ENCODE data around the gene NSF.
"Not testable (repeated sequence)": the region's sequence is repeated elsewhere in the genome, so short reads cannot be mapped to it uniquely, and the experiment has no call there.

The NSF gene

DNA sequence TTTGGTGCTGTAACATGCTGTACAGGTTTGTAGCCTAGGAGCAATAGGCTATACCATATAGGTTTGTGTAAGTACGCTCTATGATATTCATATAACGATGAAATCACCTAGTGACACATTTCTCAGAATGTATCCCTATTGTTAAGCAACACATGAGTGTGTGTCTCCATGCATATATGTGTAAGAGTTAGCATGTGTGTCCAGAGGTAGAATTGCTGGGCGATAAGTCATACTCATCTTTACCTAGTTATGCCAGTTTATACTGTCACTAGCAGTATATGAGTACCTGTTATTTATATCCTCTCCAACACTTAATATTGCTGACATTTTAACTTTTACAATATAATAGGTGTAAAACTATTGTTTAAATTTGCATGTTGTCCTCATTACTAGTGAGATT lies 10.3 kb downstream of the NSF start:
- H3K27ac ChIP-seq (ENCODE audit: low read length, poor library complexity, severe bottlenecking); H4K8ac ChIP-seq (ENCODE audit: low read length); H4K91ac ChIP-seq (ENCODE audit: low read length); H3K27me3 ChIP-seq (ENCODE audit: control insufficient read depth in 1 of 2, insufficient read depth in 1 of 2, low read length in 2 of 2); H2BK15ac ChIP-seq (ENCODE audit: low read depth, poor library complexity, severe bottlenecking); H3K23ac ChIP-seq (ENCODE audit: low read length in 2 of 2); H2BK120ac ChIP-seq (ENCODE audit: low read depth, low read length); DNase-seq; H2AK5ac ChIP-seq (ENCODE audit: low read length, severe bottlenecking); H3K4me3 ChIP-seq (ENCODE audit: insufficient read depth in 1 of 2, low read depth in 1 of 2, low read length in 2 of 2); H3K4me2 ChIP-seq (ENCODE audit: low read length, poor library complexity, severe bottlenecking); H2AFZ ChIP-seq (ENCODE audit: low read depth, low read length); H3K36me3 ChIP-seq (ENCODE audit: control insufficient read depth in 1 of 2, insufficient read depth in 2 of 2, low read depth in 1 of 2, low read length in 2 of 2); H3K18ac ChIP-seq (ENCODE audit: low read depth in 1 of 2, low read length in 2 of 2); H3K9me3 ChIP-seq (ENCODE audit: control insufficient read depth, low read length); H3K4me1 ChIP-seq (ENCODE audit: control insufficient read depth, insufficient read depth, low read depth, low read length); H3K4ac ChIP-seq (ENCODE audit: low read depth in 1 of 2, low read length in 2 of 2); H3K9ac ChIP-seq (ENCODE audit: low read length); H3K14ac ChIP-seq (ENCODE audit: low read length in 2 of 2); H2BK12ac ChIP-seq (ENCODE audit: low read length in 2 of 2); H2BK5ac ChIP-seq (ENCODE audit: low read depth, low read length, poor library complexity, severe bottlenecking); H3K79me1 ChIP-seq (replicated peaks; ENCODE audit: low read length, poor library complexity, severe bottlenecking): not testable (repeated sequence)
- no CpG with 5 or more reads among the region's 3 CpGs for WGBS

DNA sequence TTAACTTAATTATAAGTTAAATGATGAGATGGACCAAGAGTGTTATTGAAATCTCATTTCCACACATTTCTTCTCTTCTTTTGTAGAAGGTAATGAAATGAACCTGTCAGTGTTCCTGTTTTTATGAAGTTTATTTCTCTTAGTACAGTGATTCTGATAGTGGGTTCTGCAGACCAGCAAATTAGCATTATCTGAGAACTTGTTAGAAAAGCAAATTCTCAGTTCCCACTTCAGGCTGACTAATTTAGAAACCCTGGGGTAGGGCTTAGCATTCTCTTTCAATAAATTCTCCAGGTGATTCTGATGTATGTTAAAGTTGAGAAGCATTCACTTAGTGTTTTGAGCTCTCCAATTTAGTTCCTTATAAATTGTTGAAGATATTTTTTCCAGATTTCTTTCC lies 12.7 kb downstream of the NSF start:
- H3K23ac ChIP-seq (ENCODE audit: low read length in 2 of 2); H3K27me3 ChIP-seq (ENCODE audit: control insufficient read depth in 1 of 2, insufficient read depth in 1 of 2, low read length in 2 of 2); H3K18ac ChIP-seq (ENCODE audit: low read depth in 1 of 2, low read length in 2 of 2); H2AK5ac ChIP-seq (ENCODE audit: low read length, severe bottlenecking); H3K4ac ChIP-seq (ENCODE audit: low read depth in 1 of 2, low read length in 2 of 2); H3K79me1 ChIP-seq (replicated peaks; ENCODE audit: low read length, poor library complexity, severe bottlenecking); H3K4me3 ChIP-seq (ENCODE audit: insufficient read depth in 1 of 2, low read depth in 1 of 2, low read length in 2 of 2); H3K36me3 ChIP-seq (ENCODE audit: control insufficient read depth in 1 of 2, insufficient read depth in 2 of 2, low read depth in 1 of 2, low read length in 2 of 2); H2BK5ac ChIP-seq (ENCODE audit: low read depth, low read length, poor library complexity, severe bottlenecking); H2BK12ac ChIP-seq (ENCODE audit: low read length in 2 of 2); H3K27ac ChIP-seq (ENCODE audit: low read length, poor library complexity, severe bottlenecking); H3K4me2 ChIP-seq (ENCODE audit: low read length, poor library complexity, severe bottlenecking); H4K91ac ChIP-seq (ENCODE audit: low read length); H2BK15ac ChIP-seq (ENCODE audit: low read depth, poor library complexity, severe bottlenecking); H4K8ac ChIP-seq (ENCODE audit: low read length); H3K9ac ChIP-seq (ENCODE audit: low read length); H3K14ac ChIP-seq (ENCODE audit: low read length in 2 of 2); DNase-seq; H3K4me1 ChIP-seq (ENCODE audit: control insufficient read depth, insufficient read depth, low read depth, low read length); H3K9me3 ChIP-seq (ENCODE audit: control insufficient read depth, low read length); H2AFZ ChIP-seq (ENCODE audit: low read depth, low read length); H2BK120ac ChIP-seq (ENCODE audit: low read depth, low read length): not testable (repeated sequence)

DNA sequence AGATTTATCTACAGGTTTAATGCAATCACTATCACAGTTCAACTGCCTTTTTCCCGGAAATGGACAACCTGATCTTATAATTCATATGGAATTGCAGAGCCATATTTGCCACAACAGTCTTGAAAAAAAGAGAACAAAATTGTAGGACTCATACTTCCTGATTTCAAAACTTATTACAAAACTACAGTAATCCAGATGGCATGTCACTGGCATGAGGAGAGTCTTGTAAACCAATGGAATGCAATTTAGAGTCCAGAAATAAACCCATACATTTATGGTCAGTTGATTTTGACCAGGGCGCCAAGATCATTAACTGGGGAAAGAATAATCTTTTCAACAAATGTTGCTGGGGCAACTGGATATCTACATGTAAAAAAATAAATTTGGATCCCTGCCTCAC lies 20.8 kb downstream of the NSF start:
- H2BK5ac ChIP-seq (ENCODE audit: low read depth, low read length, poor library complexity, severe bottlenecking); H2BK120ac ChIP-seq (ENCODE audit: low read depth, low read length); H3K4me1 ChIP-seq (ENCODE audit: control insufficient read depth, insufficient read depth, low read depth, low read length); H3K9me3 ChIP-seq (ENCODE audit: control insufficient read depth, low read length); H3K36me3 ChIP-seq (ENCODE audit: control insufficient read depth in 1 of 2, insufficient read depth in 2 of 2, low read depth in 1 of 2, low read length in 2 of 2); DNase-seq; H3K23ac ChIP-seq (ENCODE audit: low read length in 2 of 2); H3K4ac ChIP-seq (ENCODE audit: low read depth in 1 of 2, low read length in 2 of 2); H3K14ac ChIP-seq (ENCODE audit: low read length in 2 of 2); H3K18ac ChIP-seq (ENCODE audit: low read depth in 1 of 2, low read length in 2 of 2); H2BK15ac ChIP-seq (ENCODE audit: low read depth, poor library complexity, severe bottlenecking); H3K27ac ChIP-seq (ENCODE audit: low read length, poor library complexity, severe bottlenecking); H3K79me1 ChIP-seq (replicated peaks; ENCODE audit: low read length, poor library complexity, severe bottlenecking); H4K8ac ChIP-seq (ENCODE audit: low read length); H4K91ac ChIP-seq (ENCODE audit: low read length); H3K4me3 ChIP-seq (ENCODE audit: insufficient read depth in 1 of 2, low read depth in 1 of 2, low read length in 2 of 2); H3K9ac ChIP-seq (ENCODE audit: low read length); H3K4me2 ChIP-seq (ENCODE audit: low read length, poor library complexity, severe bottlenecking); H2AFZ ChIP-seq (ENCODE audit: low read depth, low read length); H2AK5ac ChIP-seq (ENCODE audit: low read length, severe bottlenecking); H3K27me3 ChIP-seq (ENCODE audit: control insufficient read depth in 1 of 2, insufficient read depth in 1 of 2, low read length in 2 of 2); H2BK12ac ChIP-seq (ENCODE audit: low read length in 2 of 2): not testable (repeated sequence)
- WGBS = no CpG with 5 or more reads among the region's 2 CpGs

- H3K18ac ChIP-seq (ENCODE audit: low read depth in 1 of 2, low read length in 2 of 2); H4K91ac ChIP-seq (ENCODE audit: low read length); H3K9ac ChIP-seq (ENCODE audit: low read length); H3K9me3 ChIP-seq (ENCODE audit: control insufficient read depth, low read length); H2BK5ac ChIP-seq (ENCODE audit: low read depth, low read length, poor library complexity, severe bottlenecking); H3K14ac ChIP-seq (ENCODE audit: low read length in 2 of 2); H2AK5ac ChIP-seq (ENCODE audit: low read length, severe bottlenecking); H3K4me2 ChIP-seq (ENCODE audit: low read length, poor library complexity, severe bottlenecking); H3K79me1 ChIP-seq (replicated peaks; ENCODE audit: low read length, poor library complexity, severe bottlenecking); H2BK15ac ChIP-seq (ENCODE audit: low read depth, poor library complexity, severe bottlenecking); H2BK12ac ChIP-seq (ENCODE audit: low read length in 2 of 2); H3K4me3 ChIP-seq (ENCODE audit: insufficient read depth in 1 of 2, low read depth in 1 of 2, low read length in 2 of 2); H2AFZ ChIP-seq (ENCODE audit: low read depth, low read length); H3K27ac ChIP-seq (ENCODE audit: low read length, poor library complexity, severe bottlenecking); DNase-seq; H3K4ac ChIP-seq (ENCODE audit: low read depth in 1 of 2, low read length in 2 of 2); H3K4me1 ChIP-seq (ENCODE audit: control insufficient read depth, insufficient read depth, low read depth, low read length); H3K27me3 ChIP-seq (ENCODE audit: control insufficient read depth in 1 of 2, insufficient read depth in 1 of 2, low read length in 2 of 2); H3K36me3 ChIP-seq (ENCODE audit: control insufficient read depth in 1 of 2, insufficient read depth in 2 of 2, low read depth in 1 of 2, low read length in 2 of 2); H4K8ac ChIP-seq (ENCODE audit: low read length); H2BK120ac ChIP-seq (ENCODE audit: low read depth, low read length); H3K23ac ChIP-seq (ENCODE audit: low read length in 2 of 2): not testable (repeated sequence)
- no CpG with 5 or more reads among the region's 1 CpG for WGBS
Measured at GRCh38 chr17:46613876-46614275, 23.4 kb downstream of the NSF start.

All from mesenchymal stem cell (in vitro differentiated cells and primary cell).